Uterus (tissue), 4 donors: ENCODE measurements around the gene APLP1. TPM values are rescaled to one million over a fixed set of nuclear protein-coding genes. Genes with fewer than 3 reads are reported as not detected.

Experiments
- DNase-seq, 2 donors: peaks; one replicate each; pipeline ENCODE4 v3.0.0-alpha.2; 2019 to 2020
- H3K27ac ChIP-seq, 2 donors: fragments of 200-600 bp; sonication (generic); 1 replicate in 1 of 2; 2 replicates in 1 of 2; pipeline ENCODE4 v1.5.1; 2016 to 2018
- H3K27me3 ChIP-seq, 2 donors: fragments of 200-600 bp; sonication (generic); one replicate each; pipeline ENCODE4 v1.5.1; 2018 to 2019; ENCODE audit warnings: control low read depth in 1 of 2
- H3K36me3 ChIP-seq, 2 donors: fragments of 200-600 bp; sonication (generic); one replicate each; pipeline ENCODE4 v1.5.1; 2019; ENCODE audit warnings: control low read depth in 1 of 2
- H3K4me1 ChIP-seq, 2 donors: fragments of 200-600 bp; sonication (generic); one replicate each; pipeline ENCODE4 v1.5.1; 2018 to 2019; ENCODE audit warnings: control low read depth in 1 of 2
- H3K4me3 ChIP-seq, 2 donors: fragments of 200-600 bp; sonication (generic); 1 replicate in 1 of 2; 2 replicates in 1 of 2; pipeline ENCODE4 v1.5.1; 2018 to 2019; ENCODE audit warnings: mild to moderate bottlenecking in 1 of 2
- H3K9me3 ChIP-seq, 2 donors: fragments of 200-600 bp; sonication (generic); one replicate each; pipeline ENCODE4 v1.5.1; 2019; ENCODE audit warnings: control low read depth in 1 of 2
- CTCF ChIP-seq, 4 experiments: fragments of 200-600 bp in 2 of 4; fragments of 450-650 bp in 2 of 4; sonication (generic) in 2 of 4; IDR thresholded peaks; one replicate each; pipeline ENCODE4 v1.5.1; 2016 to 2019; ENCODE audit warnings: antibody characterized with exemption in 4 of 4, mild to moderate bottlenecking in 2 of 4, moderate library complexity in 1 of 4
- POLR2A ChIP-seq, 2 donors: fragments of 450-650 bp; IDR thresholded peaks; one replicate each; pipeline ENCODE4 v1.6.1; 2016; ENCODE audit warnings: antibody characterized with exemption in 2 of 2, mild to moderate bottlenecking in 1 of 2, moderate library complexity in 1 of 2
- intact Hi-C: fragments of 100-400 bp; cut with DNase I; formaldehyde crosslinking; loops from one replicate; pipeline ENCODE4 v1.15.1; 2023; ENCODE audit warnings: low total_unique reads
- total RNA-seq, 4 donors: library from RNA; depleted of rRNA in 3 of 4; stranded (reverse); fragments of >200 nt in 3 of 4; gene quantifications; one replicate each; pipeline versions ENCODE4 v1.1.0 to v1.2.4, GENCODE V29; 2014 to 2023
- donor health status: DM: yes; HTN: yes; CAD: no.

The APLP1 gene
- total RNA-seq, 4 donors from 2014 or later = 6.1 to 16.2 TPM; not detected in 2

DNA sequence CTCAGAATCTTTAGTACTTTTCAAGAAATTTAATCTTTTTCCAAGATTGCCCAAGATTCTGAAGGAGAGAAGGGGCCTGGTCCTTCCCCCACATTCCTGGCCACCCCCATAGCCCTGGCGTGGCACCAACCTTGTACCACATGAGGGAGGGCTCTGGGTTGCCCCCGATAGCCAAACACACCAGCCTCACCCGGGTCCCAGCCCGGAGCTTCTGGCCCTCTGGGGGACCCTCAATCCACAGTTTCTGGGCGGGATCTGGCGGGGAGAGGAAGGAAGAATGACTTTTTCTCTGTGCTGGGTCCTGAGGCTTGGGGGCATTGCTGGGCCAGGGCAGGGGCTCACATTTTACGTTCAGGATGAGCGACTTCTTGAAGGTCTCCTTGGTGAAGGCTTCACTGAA is 20.5 kb upstream of the APLP1 start:
- Histone ChIP-seq H3K9me3 (no peaks in the 10 kb centered on the region), H3K27ac (no peak overlapping the region), H3K36me3 (no peaks in the 10 kb centered on the region), H3K27me3 (peaks cover 16 to 26% of the 10 kb centered on the region in 2 donors), H3K4me1 (peaks cover 0 to 11% of the 10 kb centered on the region in 2 donors), H3K4me3 (no peak overlapping the region)
- TF ChIP-seq POLR2A (IDR thresholded peaks at IDR 0.05) (no peak), CTCF (IDR thresholded peaks at IDR 0.05) (no peak)
- DNase-seq = no peak
- intact Hi-C loops = no loop called here

DNA sequence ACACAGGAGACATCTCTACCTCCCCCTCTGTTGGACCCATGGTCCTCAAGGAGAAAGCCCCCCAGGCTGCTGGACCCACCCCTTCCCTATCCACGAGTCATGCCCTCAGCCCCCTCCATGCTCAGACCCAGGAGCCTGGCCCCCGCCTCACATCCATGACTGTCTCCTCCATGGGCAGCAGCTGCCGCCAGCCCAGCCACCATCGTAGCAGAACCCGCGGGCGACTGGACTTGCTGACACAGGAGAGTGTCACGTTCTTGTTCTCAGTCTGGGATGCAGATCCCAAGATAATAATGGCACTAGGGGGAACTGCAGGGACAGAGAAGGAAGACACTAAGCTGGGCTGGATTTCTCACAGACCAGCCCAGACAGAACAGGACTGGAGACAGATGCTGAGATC is 19.9 kb upstream of the APLP1 start:
- Histone ChIP-seq H3K27me3 (peaks cover 16 to 26% of the 10 kb centered on the region in 2 donors), H3K9me3 (no peaks in the 10 kb centered on the region), H3K27ac (no peak overlapping the region), H3K4me3 (no peak overlapping the region), H3K36me3 (no peaks in the 10 kb centered on the region), H3K4me1 (peaks cover 0 to 11% of the 10 kb centered on the region in 2 donors)
- no peak for TF ChIP-seq POLR2A (IDR thresholded peaks at IDR 0.05)
- no peak for TF ChIP-seq CTCF (IDR thresholded peaks at IDR 0.05)
- intact Hi-C loops = no loop called here
- DNase-seq = no peak

DNA sequence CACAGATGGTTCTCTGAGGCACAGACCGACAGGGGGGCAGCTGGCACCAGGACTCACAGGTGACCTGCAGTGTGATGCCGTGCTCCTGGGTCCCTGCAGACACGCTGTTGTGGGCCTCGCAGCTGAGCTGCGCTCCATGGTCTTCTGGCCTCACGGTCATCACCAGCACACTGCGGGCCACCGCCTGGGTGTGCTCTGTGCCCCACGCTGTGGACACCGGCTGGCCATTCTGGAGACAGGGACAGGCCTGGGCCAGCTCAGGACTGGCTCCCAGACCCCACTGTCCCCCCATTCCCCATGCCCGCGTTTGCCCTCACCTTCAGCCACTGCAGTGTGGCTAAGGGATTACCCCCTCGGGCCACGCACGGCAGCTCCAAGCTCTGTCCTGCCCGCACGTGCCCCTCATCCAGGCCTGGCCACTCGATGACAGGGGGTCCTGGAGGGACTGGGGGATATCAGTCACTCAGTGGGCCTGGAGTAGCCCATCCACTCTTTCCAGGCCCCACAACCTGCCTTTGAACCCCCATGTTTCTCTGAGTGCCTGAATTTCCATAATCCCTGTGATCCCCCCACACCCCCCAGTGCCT is 19.4 kb upstream of the APLP1 start:
- no peak for TF ChIP-seq POLR2A (IDR thresholded peaks at IDR 0.05)
- TF ChIP-seq CTCF (IDR thresholded peaks at IDR 0.05) = no peak
- intact Hi-C loops = no loop called here
- H3K4me1 ChIP-seq = peaks cover 0 to 11% of the 10 kb centered on the region in 2 donors
- no peaks in the 10 kb centered on the region for H3K9me3 ChIP-seq
- H3K4me3 ChIP-seq = no peak overlapping the region
- no peak for DNase-seq
- H3K36me3 ChIP-seq = no peaks in the 10 kb centered on the region
- H3K27ac ChIP-seq = no peak overlapping the region
- peaks cover 11 to 30% of the 10 kb centered on the region in 2 donors for H3K27me3 ChIP-seq

DNA sequence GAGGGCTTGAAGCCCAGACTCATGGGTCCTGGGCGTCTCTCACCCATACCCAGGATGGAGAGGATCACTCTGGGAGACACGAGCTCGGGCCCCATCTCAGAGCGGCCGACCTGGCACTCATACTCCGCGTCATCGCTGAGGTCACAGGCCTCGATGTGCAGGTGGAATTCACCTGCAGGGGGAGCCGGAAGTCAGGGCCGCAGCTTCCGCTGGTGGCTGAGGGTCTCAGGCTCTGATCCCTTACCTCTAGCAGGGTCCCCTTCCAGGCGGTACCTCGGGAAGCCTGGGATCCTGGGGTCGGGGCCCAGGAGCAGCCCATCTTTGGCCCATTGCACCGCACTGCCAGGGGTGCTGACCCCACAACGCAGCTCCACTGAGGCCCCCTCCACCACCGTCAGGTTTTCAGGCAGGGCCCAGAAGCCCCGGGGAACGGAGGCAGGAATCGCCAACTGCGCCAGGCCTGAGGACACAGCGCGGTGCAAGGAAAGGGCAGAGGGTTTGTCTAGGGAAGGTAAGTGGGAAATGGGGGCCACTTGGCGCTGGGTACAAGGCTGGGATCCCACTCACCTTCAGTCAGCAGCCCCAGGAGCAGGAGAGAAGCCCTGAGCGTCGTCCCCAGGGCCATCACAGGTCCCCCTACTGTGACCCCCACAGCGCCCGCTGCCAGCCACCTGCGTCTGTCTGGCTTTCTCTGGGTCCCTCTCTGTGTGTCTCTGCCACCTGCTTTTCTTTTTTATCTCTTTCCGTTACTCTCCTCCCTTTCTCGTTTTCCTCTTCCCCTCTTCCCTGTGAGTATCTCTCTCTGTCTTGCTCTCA is 17.0 kb upstream of the APLP1 start:
- Histone ChIP-seq H3K27me3 (peaks cover 7 to 26% of the 10 kb centered on the region in 2 donors), H3K27ac (no peak overlapping the region), H3K36me3 (no peaks in the 10 kb centered on the region), H3K4me1 (no peaks in the 10 kb centered on the region), H3K9me3 (no peaks in the 10 kb centered on the region), H3K4me3 (no peak overlapping the region)
- intact Hi-C loops = no loop called here
- TF ChIP-seq CTCF (IDR thresholded peaks at IDR 0.05) = no peak
- TF ChIP-seq POLR2A (IDR thresholded peaks at IDR 0.05) = no peak
- no peak for DNase-seq
